ENCODE measurements around the gene GUCY1A2. TPM values are rescaled to one million over a fixed set of nuclear protein-coding genes. Genes with fewer than 3 reads are reported as not detected.

The GUCY1A2 gene
- total RNA-seq, 4 donors from 2014 or later, result 3.6 to 8.0 (median 4.0) TPM

DNA sequence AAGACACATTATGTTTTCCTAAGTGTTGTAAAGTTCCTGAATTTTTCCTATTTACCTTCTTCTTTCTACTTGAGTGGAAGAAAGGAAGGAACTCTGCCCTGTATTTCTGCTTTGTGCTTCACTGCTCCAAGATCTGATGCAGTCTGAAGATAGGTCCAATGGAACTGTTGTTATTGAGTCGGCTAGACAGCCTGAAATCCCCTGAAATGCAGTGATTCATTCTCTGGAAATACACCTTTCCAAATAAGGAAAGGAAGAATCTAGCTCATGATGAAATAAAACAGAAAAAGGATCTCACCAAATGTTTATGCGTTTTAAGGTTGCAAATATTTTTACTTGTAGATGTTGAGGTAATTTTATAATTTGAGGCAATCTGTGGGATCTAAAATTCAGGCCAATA is 322.8 kb downstream of the GUCY1A2 start:
- Histone ChIP-seq H3K27ac (no peak overlapping the region), H3K9me3 (no peaks in the 10 kb centered on the region), H3K36me3 (no peaks in the 10 kb centered on the region), H3K4me3 (no peak overlapping the region), H3K4me1 (no peaks in the 10 kb centered on the region), H3K27me3 (no peaks in the 10 kb centered on the region)
- 65 to 69% methylated on average over 2 of the region's 2 CpGs for WGBS, 2 donors
- no peak for TF ChIP-seq POLR2A (IDR thresholded peaks at IDR 0.05)
- TF ChIP-seq EP300 (IDR thresholded peaks at IDR 0.05), result no peak
- TF ChIP-seq, protein P1, sequence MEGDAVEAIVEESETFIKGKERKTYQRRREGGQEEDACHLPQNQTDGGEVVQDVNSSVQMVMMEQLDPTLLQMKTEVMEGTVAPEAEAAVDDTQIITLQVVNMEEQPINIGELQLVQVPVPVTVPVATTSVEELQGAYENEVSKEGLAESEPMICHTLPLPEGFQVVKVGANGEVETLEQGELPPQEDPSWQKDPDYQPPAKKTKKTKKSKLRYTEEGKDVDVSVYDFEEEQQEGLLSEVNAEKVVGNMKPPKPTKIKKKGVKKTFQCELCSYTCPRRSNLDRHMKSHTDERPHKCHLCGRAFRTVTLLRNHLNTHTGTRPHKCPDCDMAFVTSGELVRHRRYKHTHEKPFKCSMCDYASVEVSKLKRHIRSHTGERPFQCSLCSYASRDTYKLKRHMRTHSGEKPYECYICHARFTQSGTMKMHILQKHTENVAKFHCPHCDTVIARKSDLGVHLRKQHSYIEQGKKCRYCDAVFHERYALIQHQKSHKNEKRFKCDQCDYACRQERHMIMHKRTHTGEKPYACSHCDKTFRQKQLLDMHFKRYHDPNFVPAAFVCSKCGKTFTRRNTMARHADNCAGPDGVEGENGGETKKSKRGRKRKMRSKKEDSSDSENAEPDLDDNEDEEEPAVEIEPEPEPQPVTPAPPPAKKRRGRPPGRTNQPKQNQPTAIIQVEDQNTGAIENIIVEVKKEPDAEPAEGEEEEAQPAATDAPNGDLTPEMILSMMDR (IDR thresholded peaks at IDR 0.05), result no peak
- DNase-seq (ENCODE audit: low spot score in 2 of 2), result no peak

DNA sequence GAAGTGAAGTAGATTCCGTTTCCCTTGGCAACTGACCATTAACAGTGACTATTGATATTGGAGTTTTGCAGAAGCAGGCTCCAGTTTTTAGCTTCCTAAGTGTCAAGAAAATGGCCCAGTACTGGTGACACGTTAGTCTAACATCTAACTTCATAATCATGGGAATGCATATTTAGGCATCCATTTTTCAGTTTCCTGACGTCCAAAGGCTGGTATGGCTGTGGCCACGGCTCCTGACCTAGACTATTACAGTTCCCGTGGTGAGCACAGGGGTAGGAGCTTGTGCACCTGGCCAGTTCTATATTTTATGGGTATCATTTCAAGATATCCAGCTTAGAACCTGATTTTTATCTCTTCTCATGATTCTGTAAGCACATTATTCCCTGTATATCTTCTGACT is 323.8 kb downstream of the GUCY1A2 start:
- TF ChIP-seq EP300 (IDR thresholded peaks at IDR 0.05) (no peak), POLR2A (IDR thresholded peaks at IDR 0.05) (no peak)
- TF ChIP-seq, protein P1 (IDR thresholded peaks at IDR 0.05), result no peak
- WGBS, 2 donors, result 80 to 88% methylated on average over 5 of the region's 5 CpGs
- Histone ChIP-seq H3K36me3 (no peaks in the 10 kb centered on the region), H3K4me3 (no peak overlapping the region), H3K27me3 (no peaks in the 10 kb centered on the region), H3K27ac (no peak overlapping the region), H3K4me1 (no peaks in the 10 kb centered on the region), H3K9me3 (no peaks in the 10 kb centered on the region)
- no peak for DNase-seq (ENCODE audit: low spot score in 2 of 2)

DNA sequence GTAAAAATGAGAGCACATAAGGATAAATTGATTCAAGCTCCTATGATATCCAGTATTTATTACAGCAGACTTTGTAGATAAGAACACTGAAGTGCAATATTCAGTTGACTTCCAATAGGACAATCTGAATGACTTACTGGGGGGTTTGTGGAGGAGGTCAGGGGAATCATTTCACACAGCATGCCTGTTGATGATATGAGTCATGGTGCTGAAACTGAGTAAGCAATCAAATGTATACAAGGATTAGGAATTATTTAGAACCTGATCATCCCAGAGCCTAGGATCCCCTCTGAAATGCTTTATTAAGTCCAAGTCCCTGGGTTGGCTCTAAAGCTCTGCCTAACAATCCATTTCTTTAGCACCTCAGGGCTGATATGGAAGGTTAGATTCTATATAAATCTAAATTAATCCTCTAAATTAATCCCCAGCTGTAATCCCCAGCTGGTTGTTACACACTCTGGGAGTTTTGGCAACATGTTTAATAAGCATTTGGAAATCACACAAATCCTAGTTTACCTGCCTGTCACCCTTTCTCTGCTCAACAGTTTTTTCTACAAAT is 326.4 kb downstream of the GUCY1A2 start:
- H3K36me3 ChIP-seq, result no peaks in the 10 kb centered on the region
- no peak for TF ChIP-seq POLR2A (IDR thresholded peaks at IDR 0.05)
- no peak overlapping the region for H3K4me3 ChIP-seq
- DNase-seq (ENCODE audit: low spot score in 2 of 2), result no peak
- no peaks in the 10 kb centered on the region for H3K9me3 ChIP-seq
- H3K4me1 ChIP-seq, result no peaks in the 10 kb centered on the region
- no peaks in the 10 kb centered on the region for H3K27me3 ChIP-seq
- no peak overlapping the region for H3K27ac ChIP-seq

DNA sequence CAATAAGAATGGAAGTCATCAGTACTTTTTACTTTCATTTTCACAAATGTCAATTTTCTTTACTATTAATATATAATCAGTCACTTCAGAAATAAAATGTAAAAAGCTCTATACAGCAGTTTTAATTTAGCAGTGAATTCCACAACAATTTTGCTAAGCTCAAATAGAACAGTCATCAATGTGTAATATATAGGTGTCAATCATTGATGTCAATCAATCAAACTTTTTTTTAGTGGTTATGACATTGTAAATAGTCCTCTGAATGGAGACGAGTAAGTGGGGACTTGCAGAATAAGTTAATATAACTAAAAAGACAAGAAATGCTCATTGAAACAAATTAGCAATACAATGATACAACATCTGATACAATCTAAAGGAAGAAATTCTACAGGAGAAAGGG is 327.4 kb downstream of the GUCY1A2 start:
- no peaks in the 10 kb centered on the region for H3K36me3 ChIP-seq
- DNase-seq (ENCODE audit: low spot score in 2 of 2), result no peak
- H3K4me1 ChIP-seq, result no peaks in the 10 kb centered on the region
- no peaks in the 10 kb centered on the region for H3K9me3 ChIP-seq
- TF ChIP-seq, protein P1 (IDR thresholded peaks at IDR 0.05), result no peak
- WGBS, 2 donors, result 90 to 97% methylated on average over 1 of the region's 1 CpG
- no peak overlapping the region for H3K27ac ChIP-seq
- no peaks in the 10 kb centered on the region for H3K27me3 ChIP-seq
- H3K4me3 ChIP-seq, result no peak overlapping the region

DNA sequence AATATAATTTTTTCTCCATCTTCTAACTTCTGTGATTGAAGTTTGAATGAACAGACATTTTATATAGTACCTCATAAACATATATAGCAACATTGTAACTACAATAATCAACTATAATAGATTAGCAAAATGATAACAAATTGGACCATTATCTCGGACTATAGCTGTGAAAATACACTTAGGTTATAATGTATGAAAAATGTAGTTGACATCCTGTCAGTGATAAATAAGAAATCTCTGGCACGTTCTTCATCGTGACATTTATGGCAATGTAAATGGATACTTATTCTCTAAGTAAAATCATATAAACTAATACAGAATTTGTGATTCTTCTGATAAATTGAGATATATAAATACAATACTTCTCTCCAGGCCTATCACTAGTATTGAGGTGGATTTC is 333.3 kb downstream of the GUCY1A2 start:
- no peak for TF ChIP-seq POLR2A (IDR thresholded peaks at IDR 0.05)
- DNase-seq (ENCODE audit: low spot score in 2 of 2), result no peak
- WGBS, 2 donors, result 92 to 94% methylated on average over 3 of the region's 3 CpGs
- H3K27me3 ChIP-seq, result no peaks in the 10 kb centered on the region
- H3K27ac ChIP-seq, result no peak overlapping the region
- no peaks in the 10 kb centered on the region for H3K36me3 ChIP-seq
- no peaks in the 10 kb centered on the region for H3K9me3 ChIP-seq
- no peak overlapping the region for H3K4me3 ChIP-seq
- no peaks in the 10 kb centered on the region for H3K4me1 ChIP-seq

DNA sequence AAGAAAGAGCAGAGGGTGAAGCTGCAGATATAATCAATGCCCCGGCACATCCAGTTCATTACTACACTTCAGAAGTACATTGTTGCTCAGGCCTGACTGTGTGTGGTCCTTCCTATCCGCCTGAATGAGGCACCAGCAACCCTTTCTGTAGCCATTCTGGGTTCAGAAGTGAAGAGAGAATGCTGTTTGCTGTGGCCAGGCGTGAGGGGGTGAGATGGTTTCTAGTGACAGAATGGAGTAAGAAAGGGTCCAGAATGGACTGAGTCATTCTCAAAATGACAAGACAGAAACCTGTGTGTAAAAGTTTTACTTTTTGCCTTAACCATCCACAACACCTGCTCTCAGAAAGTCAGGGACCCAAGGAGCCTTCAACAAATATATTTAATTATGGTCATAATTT is 334.8 kb downstream of the GUCY1A2 start:
- no peaks in the 10 kb centered on the region for H3K4me1 ChIP-seq
- WGBS, 2 donors, result 80 to 82% methylated on average over 3 of the region's 3 CpGs
- no peaks in the 10 kb centered on the region for H3K27me3 ChIP-seq
- H3K4me3 ChIP-seq, result no peak overlapping the region
- no peaks in the 10 kb centered on the region for H3K36me3 ChIP-seq
- TF ChIP-seq EP300 (IDR thresholded peaks at IDR 0.05) (no peak), POLR2A (IDR thresholded peaks at IDR 0.05) (no peak)
- H3K27ac ChIP-seq, result no peak overlapping the region
- no peaks in the 10 kb centered on the region for H3K9me3 ChIP-seq
- DNase-seq (ENCODE audit: low spot score in 2 of 2), result no peak

DNA sequence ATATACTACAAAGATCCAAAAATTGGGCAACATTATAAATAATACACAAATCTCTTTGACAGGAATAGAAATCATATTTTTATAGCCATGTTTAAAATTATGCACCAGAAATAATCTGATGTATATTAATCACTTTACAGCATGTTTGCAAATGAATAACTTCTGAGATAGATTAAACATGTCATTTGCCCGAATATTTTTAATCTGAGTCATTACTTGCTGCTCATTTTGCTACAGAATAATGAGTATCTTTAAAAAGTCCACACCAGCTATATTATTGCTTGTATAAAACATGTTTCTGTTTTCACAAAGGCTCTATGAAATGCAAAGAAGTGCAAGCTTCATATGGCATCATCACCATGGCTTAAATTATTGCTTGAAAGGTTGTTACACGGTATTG is 336.8 kb downstream of the GUCY1A2 start:
- no peaks in the 10 kb centered on the region for H3K4me1 ChIP-seq
- H3K27me3 ChIP-seq, result no peaks in the 10 kb centered on the region
- TF ChIP-seq EP300 (IDR thresholded peaks at IDR 0.05) (no peak), POLR2A (IDR thresholded peaks at IDR 0.05) (no peak)
- TF ChIP-seq, protein P1 (IDR thresholded peaks at IDR 0.05), result no peak
- 77 to 79% methylated on average over 2 of the region's 2 CpGs for WGBS, 2 donors
- H3K9me3 ChIP-seq, result no peaks in the 10 kb centered on the region
- no peak for DNase-seq (ENCODE audit: low spot score in 2 of 2)
- no peak overlapping the region for H3K27ac ChIP-seq
- H3K4me3 ChIP-seq, result no peak overlapping the region
- no peaks in the 10 kb centered on the region for H3K36me3 ChIP-seq
